Neural progenitor cell (in vitro differentiated cells): Measurements from ENCODE around the gene SC5D.

Source experiments
- EZH2 ChIP-seq: fragments of 200-600 bp; sonication (generic); IDR thresholded peaks from 2 replicates; pipeline ENCODE4 v1.6.1; 2017; ENCODE audit warnings: antibody characterized with exemption, mild to moderate bottlenecking, moderate library complexity
- EZH2phosphoT487 ChIP-seq: fragments of 200-600 bp; sonication (generic); IDR thresholded peaks from 2 replicates; pipeline ENCODE4 v1.6.1; 2017; ENCODE audit warnings: antibody characterized with exemption
- TF ChIP-seq, protein P1 (sequence below): fragments of 200-600 bp; sonication (generic); IDR thresholded peaks from 2 replicates; pipeline ENCODE4 v1.5.1; 2017; ENCODE audit warnings: antibody characterized with exemption, mild to moderate bottlenecking

GRCh38 chr11:121257976-121258375, 34.6 kb upstream of the SC5D start:
- TF ChIP-seq, protein P1, sequence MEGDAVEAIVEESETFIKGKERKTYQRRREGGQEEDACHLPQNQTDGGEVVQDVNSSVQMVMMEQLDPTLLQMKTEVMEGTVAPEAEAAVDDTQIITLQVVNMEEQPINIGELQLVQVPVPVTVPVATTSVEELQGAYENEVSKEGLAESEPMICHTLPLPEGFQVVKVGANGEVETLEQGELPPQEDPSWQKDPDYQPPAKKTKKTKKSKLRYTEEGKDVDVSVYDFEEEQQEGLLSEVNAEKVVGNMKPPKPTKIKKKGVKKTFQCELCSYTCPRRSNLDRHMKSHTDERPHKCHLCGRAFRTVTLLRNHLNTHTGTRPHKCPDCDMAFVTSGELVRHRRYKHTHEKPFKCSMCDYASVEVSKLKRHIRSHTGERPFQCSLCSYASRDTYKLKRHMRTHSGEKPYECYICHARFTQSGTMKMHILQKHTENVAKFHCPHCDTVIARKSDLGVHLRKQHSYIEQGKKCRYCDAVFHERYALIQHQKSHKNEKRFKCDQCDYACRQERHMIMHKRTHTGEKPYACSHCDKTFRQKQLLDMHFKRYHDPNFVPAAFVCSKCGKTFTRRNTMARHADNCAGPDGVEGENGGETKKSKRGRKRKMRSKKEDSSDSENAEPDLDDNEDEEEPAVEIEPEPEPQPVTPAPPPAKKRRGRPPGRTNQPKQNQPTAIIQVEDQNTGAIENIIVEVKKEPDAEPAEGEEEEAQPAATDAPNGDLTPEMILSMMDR, result no peak
- no peak for TF ChIP-seq EZH2
- no peak for TF ChIP-seq EZH2phosphoT487
